Measurements from ENCODE around the gene TIMM13. TPM values are rescaled to one million over a fixed set of nuclear protein-coding genes. Genes with fewer than 3 reads are reported as not detected.

TIMM13 gene
- total RNA-seq, 1 donor from 2014 or later: 22.6 TPM

DNA sequence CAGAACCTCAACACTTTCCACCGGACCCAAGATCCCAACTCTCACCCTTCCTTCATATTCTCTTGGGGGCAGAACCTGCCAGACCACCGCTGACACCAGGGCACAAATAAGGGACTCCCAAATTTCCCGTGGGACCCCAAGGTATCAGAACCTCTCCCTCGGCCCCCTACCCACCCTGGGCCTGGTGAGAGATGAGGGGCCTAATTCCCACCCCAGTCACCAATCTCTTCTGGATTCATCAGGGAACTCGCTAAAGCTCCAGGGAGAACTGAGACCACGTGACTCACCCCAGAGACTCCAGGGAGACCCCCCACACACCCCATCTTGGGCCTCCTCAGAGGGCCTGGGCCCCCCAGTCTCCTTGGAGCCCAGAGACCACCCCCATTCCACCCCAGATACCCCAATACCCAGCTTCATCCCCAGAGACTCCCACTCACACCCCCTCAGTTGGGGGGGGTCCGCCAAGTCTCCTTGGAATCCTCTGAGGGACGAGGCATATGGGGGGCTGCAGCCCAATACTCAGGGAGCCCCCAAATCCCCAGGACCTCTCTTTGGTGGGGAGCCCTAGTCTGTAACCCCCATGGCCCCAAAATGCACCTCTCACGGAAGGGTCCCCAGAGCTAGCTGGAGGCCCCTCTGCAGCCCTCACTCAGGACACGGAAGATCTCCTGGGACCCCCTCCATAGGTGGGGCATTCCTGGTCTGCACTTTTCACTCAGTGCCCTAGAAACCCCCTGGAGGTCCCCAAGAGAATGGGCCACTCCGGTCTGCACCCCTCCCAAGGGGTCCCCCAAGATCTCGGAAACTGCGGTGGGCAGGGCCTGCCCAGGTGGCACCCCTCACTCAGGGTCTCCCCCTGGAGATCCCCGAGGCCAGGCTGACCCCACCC, 27.8 kb upstream of the TIMM13 start:
- no peak for DNase-seq

DNA sequence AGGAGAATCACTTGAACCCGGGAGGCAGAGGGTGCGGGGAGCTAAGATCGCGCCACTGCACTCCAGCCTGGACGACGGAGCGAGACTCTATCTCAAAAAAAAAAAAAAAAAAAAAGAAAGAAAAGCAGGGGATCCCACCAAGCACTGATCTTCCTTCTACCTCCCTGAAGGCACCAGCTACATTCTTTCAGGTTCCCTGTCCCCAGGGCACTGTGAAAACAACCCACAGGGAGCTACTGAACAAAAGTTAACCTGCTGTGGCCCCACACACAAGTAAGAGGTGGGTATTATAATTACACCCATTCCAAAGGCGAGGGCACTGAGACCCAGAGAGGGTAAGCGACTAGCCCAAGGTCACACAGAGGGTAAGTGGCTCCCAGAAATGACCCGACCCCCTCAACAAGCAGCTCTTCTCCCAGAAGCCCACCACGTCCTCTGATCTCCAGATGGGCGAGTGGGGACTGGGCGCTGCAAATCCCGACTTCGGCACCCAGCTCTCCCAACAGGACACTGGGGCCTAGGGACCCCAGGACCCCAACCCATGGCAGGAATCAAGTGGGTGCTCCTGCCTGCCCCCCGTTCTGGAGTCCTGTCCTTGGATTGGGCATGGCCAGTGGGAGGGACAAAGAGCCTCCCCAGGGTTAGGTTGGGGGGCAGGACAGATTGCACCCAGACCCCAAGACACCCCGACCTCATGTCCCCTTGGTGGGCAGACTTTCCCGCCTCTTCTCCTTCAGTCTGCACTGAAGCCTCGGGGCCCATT, 27.0 kb upstream of the TIMM13 start:
- DNase-seq: no peak

DNA sequence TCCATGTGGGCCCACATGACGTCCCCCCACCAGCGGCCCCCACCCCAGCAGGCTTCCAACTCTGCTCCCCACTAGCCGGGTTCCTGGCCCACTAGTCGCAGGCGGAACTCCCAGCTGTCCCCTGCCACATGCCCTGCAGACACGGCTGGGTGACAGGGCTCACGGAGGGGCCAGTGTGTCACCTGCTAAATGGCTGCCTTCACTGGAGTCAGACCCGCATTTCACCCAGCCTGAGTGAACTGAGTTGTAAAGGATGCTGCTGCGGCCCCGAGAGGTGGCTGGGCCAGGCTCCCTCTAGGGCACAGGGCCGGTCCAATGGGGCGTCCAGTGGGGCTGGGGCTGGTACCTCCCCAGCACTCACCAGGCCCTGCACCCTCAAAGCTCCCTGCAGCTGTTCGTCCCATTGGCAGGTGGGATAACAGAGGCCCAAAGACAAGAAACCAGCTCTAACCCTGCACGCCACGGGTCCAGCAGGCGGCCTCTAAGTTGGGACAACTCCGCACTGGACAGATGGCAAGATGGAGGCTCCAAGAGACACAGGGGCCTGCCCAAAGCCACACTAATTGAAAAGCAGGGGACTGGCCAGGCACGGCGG, 26.1 kb upstream of the TIMM13 start:
- DNase-seq: no peak

DNA sequence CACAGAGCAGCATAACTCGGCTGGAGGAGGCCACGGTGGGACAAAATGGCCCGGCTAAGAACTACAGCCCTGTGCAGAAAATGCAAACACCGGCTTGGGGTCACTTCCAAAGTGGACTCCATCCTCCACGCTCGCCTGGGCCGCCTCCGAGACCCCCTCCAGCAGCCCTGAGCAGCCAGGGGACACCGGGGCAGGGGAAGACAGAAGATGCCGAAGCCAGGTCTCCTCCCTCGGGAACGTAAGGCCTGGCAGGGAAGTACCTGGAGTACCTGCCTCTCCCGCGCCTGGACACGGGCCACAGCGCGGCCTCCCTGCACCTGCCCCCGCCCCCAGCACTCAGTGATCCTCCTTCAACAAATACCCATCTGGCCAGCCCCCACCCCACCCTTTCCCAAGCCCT, 24.4 kb upstream of the TIMM13 start:
- no peak for DNase-seq

DNA sequence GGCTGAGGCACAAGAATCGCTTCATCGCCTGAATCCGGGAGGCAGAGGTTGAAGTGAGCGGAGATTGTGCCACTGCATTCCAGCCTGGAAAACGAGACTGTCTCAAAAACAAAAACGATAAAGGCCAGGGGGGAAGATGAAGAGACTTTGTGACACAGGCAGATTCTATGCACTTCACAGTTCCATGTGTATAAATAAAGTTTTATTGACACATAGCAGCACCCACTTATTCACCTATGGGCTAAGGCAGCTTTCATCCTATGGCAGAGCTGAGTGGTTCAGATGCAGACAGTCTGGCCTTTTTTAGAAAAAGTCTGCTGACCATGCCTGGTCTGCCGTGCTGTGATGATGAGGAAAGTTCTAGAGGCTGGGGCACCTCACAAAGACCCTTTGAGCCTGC, 23.8 kb upstream of the TIMM13 start:
- DNase-seq: no peak

DNA sequence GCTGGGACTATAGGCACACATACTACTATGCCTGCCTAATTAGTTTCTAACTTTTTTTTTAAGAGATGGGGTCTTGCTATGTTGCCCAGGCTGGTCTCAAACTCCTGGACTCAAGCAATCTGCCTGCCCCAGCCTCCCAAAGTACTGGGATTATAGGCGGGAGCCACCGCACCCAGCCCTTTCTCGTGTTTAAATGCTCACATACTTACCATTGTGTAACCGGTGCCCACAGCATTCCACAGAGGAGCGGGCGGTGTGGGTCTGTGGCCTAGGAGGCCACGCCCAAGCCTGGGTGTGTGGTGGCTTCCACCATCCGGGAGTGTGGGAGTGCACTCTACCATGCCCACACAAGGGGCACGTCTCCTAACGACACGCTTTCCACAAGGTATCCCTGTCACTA, 21.6 kb upstream of the TIMM13 start:
- DNase-seq: no peak

DNA sequence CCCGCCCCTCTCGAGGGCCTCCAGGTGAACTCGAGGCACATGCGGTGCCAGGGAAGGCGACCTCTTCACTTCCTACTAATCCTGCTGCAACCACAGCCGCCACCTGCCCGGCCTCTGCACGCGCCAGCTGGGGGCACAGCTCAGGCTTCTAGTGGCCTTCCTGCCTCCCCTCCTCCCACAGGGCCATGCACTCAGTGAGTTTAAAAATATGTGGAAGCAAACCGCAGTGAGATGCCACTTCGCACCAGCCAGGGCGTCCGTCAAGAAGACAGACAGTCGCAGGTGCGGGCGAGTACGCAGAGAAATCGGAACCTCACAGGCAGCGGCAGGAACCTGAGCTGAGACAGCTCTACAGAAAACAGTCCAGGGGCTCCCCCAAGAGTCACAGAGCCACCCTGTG, 19.0 kb upstream of the TIMM13 start:
- no peak for DNase-seq

DNA sequence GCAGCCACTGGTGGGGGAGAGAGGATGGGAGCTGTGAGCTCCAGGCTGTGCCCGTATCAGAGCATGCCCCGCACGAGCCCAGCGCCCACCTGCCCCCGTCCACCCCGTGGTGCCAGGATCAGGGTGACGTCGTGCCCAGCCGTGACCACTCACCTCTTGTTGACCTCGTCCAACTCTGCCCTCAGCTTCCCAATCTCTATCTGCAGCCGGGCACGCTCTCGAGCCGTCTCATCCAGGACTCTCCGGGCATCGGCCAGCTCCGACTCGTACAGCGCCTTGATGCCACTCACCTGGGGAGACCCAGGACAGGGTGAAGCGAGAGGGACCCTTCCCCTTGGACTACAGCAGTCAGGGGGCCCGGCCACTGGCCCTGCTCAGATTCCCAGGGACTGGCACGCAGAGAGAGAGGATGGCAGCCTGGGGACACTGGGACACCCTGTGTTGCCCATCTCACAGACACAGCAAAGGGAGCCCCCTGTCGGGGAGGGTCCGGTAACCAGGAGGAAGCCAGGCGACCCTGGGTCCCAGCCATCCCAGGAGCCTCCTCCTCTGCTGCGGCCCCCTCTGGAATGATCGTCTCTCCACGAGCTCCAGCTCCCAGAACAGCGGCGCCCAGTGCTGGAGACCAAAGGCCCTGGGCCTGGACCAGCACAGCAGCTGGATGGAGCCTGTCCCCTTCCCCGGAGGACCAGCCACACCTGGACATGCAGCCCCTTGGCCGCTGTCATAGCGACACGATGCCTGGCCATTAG, 17.0 kb upstream of the TIMM13 start:
- no peak for DNase-seq

DNA sequence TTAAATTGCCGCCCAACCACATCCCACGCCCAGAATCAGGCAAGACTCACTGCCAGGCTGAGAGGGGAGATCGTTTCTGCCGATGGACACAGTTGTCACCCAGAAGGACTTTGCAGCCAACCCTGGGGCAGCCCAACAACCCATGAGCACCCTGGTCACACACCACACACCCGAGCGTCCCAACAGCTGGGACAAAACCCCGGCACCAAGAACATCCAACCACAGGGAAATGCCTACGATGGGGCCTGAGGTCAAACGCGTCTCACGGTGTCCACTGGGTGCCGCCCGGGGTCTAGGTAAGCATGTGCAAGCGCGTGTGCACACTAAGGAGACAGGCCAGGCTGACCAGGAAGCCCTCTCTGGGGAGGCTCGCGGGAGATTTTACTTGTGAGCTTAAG, 16.4 kb upstream of the TIMM13 start:
- no peak for DNase-seq

DNA sequence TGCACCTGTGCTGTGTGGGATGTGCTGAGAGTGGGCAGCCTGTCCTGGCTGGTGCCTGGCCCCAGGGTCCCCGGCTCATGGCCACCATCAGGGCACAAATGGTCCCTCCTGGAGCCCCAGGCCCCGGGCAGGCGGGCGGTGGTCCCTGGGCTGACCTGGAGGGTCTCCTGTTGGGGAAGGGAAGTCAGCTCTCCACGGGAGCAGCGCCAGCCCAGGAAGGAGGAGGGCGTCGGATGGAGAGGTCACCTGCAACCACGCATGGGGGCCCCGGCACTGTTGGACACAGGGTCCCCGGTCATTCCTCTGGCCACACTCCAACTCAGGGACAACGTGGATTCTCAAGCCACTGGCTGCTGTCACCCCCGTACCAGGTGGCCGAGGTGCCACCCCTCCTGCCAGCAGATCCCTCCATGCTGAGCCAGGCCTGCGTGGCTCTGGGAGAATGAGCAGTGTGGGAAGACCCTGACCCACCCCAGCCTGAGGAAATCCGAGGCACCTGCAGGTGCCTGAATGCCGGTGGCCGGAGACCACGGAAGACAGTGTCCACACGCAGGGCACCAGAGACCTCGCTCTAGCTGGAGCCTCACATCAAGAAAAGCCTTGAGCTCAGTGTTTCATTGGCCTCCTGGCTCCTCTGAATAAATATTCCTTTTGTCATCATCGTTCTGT, 15.9 kb upstream of the TIMM13 start:
- DNase-seq: no peak

DNA sequence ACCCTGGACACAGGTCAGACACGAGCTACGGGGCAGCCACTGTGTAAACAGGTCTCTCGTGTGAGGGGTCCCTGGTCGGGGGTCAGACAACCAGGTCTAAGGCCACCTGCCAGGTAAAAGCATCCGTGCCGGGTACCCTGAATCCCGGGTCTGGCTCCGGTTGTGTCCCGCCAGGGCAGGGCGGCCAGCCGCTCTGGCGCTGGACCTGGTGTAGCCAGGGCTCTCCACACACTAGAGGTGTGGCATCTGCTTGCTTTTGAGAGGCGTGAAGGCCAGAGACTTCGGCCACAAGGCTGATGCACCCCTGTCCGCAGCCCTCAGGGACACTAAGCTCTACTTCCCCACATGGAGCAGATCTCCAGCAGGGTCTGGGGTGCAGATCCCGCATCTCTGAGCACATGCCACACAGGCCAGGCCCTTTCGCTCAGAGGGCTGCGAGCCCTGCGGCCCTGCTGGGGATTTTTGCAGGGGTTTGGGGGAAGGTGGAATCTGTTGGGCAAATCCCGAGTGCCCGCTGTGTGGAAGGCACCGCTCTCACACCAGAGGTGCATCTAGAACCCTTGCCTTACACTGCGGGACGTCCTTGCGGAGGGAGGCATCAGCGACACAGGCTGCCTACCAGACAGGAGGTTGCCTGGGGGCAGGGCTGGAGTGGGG, 13.8 kb upstream of the TIMM13 start:
- DNase-seq: no peak

DNA sequence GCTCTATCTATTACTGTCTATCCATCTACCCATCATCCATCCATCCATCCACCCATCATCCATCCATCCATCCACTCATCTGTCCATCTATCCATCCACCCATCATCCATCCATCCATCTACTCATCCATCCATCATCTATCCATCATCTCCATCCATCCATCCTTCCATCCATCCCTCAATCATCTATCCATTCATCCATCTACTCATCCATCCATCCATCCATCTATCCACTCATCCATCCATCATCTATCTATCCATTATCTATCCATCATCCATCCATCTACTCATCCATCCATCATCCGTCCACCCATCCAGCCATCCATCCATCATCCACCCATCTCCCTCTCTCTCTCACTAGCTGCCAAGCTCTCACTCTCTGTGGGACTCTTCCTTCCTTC, 13.1 kb upstream of the TIMM13 start:
- DNase-seq: no peak

DNA sequence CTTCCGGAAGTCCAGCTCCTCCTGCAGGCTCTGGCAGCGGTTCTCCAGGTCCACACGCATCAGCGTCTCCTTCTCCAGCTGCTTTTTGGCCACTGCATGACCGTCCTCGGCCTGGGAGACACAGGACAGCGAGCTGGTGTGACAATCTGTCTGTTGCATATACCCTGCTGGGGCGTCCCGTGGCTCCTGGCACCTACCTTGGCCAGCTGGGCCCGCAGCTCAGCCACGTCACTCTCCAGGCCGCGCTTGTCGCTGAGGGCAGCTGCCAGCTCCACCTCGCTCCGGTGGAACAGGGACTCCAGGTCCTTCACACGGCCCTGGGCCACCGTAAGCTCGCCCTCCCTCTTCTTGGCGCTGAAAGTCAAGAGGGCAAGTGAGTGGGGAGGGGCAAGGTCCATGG, 10.8 kb upstream of the TIMM13 start:
- DNase-seq: no peak

DNA sequence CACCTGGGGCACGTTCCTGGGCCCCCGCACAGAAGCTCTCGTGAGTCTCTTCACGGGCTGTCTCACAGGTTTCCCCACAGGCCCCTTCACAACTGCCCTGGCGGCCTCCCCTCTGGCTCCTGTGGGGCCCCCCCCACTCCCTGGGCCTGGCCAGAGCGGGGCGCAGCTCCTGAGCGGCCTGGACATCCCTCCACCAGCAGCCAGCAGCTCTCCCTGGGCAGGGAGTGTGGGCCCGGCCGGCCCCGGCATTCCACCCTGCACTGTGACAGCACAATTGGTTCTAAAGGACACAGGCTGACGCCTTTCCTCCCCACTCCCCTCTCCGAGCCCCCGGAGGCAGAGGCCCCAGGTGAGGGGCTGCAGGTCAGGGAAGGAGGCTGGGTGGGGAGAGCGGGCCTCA, 9.5 kb upstream of the TIMM13 start:
- no peak for DNase-seq

DNA sequence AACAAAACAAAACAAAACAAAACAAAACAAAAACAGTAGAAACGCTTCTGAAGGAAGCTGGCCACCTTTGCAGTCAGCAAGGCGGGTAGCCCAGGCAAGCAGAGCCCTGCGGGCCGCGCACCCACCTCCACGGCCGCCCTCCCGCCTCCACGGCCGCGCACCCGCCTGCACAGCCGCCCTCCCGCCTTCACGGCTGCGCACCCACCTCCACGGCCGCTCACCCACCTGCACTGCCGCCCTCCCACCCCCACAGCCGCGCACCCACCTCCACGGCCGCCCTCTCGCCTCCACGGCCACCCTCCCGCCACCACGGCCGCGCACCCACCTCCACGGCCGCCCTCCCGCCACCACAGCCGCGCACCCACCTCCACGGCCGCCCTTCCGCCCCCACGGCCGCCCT, 9.0 kb upstream of the TIMM13 start:
- no peak for DNase-seq

DNA sequence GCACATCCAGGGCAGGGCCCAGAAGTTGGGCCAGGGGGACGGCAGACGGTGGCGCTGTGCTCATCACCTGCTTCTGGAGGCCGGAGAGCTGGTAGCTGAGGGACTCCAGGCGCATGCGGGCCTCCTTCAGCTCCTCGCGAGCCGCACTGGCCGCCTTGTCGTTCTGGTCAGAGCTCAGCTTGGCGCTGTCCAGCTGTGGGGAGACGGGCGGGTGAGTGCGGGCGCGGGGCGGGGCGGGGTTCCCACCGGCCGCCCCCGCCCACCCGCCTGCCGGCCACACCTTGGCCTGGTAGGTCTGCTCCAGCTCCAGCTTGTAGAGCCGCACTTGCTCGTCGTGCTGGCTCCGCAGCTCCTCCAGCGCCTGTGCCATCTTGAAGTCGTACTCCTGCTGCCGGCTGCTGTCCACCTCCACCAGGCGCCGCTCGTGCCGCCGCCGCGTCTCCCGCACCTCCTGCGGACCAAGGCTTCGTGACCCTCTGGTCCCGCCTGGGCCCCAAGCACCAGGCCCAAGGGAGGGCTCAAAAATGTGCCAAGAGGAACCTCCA, 7.4 kb upstream of the TIMM13 start:
- no peak for DNase-seq

DNA sequence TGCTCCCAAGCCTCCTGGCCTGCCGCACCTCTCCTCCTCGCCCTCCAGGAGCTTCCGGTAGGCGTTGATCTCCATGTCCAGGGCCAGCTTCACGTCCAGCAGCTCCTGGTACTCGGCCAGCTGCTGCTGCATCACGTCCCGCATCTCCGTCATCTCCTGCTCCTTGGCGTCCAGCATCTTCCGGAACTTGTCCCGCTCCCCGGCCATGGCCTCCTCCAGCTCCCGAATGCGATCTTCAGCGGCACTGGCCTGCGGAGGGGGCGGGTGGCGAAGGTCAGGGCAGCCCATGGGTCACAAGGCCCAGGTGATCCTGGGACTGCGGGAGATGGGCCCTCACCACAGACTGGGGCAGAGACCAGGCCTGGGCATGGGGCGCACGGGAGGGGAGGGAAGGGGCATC, 6.9 kb upstream of the TIMM13 start:
- no peak for DNase-seq

DNA sequence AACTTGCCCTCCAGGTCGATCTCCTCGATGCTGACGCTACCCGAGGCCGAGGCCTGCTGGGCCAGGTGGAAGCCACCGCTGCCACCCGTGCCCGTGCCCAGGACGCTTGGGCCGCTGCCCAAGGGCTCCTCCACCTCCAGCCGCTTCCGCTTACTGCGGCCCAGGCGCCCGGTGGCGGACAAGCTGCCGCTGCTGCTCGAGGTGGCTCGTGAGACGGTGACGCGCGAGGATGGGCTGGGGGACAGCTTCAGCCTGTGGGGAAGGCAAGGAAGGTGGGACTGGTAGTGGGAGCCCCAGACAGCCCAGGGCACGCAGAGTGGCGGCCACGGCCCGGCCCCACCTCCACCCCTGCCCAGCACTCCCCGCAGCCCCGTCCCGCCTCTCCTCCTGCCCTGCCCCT, 6.5 kb upstream of the TIMM13 start:
- no peak for DNase-seq

DNA sequence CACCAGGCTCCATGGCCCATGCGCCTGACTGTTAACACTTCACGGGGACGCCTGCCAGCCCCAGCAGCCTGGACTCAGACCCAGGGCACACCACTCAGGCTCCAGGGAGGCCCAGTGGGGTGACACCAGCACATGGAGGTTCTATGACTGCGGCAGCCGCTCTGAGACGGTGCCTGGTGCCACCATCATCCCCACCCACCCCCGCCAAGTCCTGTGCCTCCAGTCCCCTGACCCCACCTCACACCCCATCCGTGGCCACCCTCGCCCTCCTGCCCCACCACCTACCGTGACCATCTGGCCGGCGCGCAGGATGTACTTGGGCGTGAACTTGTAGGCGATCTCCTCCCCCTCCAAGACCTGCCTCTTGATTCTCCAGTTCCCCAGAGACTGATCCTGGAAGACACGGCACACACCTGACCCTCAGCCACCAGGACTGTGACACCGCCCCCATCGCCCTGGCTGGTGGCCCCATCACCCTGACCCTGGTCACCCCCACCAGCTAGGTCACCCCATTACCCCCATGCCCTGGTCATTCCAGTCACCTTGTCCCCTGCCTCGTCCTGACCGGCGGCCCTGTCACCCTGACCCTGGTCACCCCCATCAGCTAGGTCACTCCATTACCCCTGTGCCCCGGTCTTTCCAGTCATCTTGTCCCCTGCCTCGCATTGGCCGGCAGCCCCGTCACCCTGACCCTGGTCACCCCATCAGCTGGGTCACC, 4.9 kb upstream of the TIMM13 start:
- DNase-seq: no peak

DNA sequence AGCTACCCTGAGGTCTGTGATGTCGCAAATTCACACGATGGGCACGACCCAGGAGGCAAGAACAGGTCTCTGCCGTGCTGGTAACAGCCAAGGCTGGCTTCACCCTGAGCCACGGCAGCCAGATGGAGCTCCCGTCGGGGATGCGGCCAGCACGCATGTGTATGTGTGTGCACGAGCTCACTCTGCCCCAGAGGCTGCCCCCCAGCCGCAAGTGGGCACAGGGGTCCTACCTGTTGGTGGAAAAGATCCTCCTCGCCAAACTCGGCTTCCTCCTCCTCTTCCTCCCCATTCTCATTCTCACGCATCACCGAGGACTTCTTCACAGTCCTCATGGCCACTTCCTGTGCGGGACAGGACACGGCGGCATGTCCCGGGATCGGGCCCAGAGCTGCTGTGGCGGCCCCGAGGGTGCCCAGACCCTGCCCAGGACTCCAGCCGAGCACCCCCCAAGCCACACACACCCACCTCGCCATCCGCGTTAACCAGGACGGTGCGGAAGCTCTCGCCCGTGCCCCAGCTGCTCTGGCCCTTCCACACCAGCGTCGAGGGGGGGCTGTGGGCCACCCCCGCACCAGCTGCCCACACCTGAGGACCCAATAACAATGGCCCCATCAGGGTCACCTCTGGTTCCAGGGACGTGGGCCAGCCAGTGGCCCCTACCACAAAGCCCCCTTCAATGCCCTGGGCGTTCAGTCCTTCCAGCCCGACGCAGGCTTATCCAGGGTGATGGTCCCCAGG, 4.1 kb upstream of the TIMM13 start:
- DNase-seq: no peak
